HUES6 (cell line): Measurements from ENCODE around the gene GPR50.

ENCODE experiments used
- H3K27ac ChIP-seq: 2 replicates; pipeline ENCODE4 v1.7.0; 2013; ENCODE audit warnings: low read depth, mild to moderate bottlenecking, low read length, inconsistent platforms
- H3K27me3 ChIP-seq: 2 replicates; pipeline ENCODE4 v1.6.1; 2013; ENCODE audit warnings: low read length; ENCODE audit not compliant: control insufficient read depth, insufficient read depth
- H3K36me3 ChIP-seq: 2 replicates; pipeline ENCODE4 v1.6.1; 2013; ENCODE audit warnings: low read length; ENCODE audit not compliant: control insufficient read depth, insufficient read depth
- H3K4me1 ChIP-seq: 2 replicates; pipeline ENCODE4 v1.6.1; 2013; ENCODE audit warnings: low read length; ENCODE audit not compliant: control insufficient read depth, insufficient read depth
- H3K4me3 ChIP-seq: 2 replicates; pipeline ENCODE4 v1.5.1; 2013; ENCODE audit warnings: low read depth, low read length
- H3K9ac ChIP-seq: one replicate; pipeline ENCODE4 v1.6.1; 2013; ENCODE audit warnings: mild to moderate bottlenecking, low read length
- H3K9me3 ChIP-seq: 2 replicates; pipeline ENCODE4 v1.6.1; 2013; ENCODE audit warnings: low read depth, low read length; ENCODE audit not compliant: control insufficient read depth, insufficient read depth

The GPR50 gene

GRCh38 chrX:151175283-151176062 is 911 bp upstream of the GPR50 start:
- Histone ChIP-seq H3K4me3 (peak overlapping the region; percentile 72), H3K27ac (no peak overlapping the region), H3K9ac (peak overlapping the region; percentile 20), H3K36me3 (peaks cover 5% of the 10 kb centered on the region; the same call in 1 of the 2 replicates), H3K9me3 (peaks cover 8% of the 10 kb centered on the region; the same call in 1 of the 2 replicates), H3K4me1 (no peaks in the 10 kb centered on the region; the same call in 1 of the 2 replicates), H3K27me3 (peaks cover 96% of the 10 kb centered on the region)

- H3K27me3 ChIP-seq, result peaks cover 92% of the 10 kb centered on the region
- H3K4me1 ChIP-seq, result peaks cover under 1% of the 10 kb centered on the region; the same call in 1 of the 2 replicates
- peaks cover 5% of the 10 kb centered on the region; the same call in 1 of the 2 replicates for H3K36me3 ChIP-seq
- H3K9ac ChIP-seq, result peak overlapping the region; percentile 47
- peak overlapping the region; percentile 69 for H3K4me3 ChIP-seq
- peaks cover 10% of the 10 kb centered on the region; the same call in 1 of the 2 replicates for H3K9me3 ChIP-seq
- H3K27ac ChIP-seq, result no peak overlapping the region
Observed at GRCh38 chrX:151177141-151178027, 1.0 kb downstream of the GPR50 start.

GRCh38 chrX:151178746-151179145 is 2.4 kb downstream of the GPR50 start:
- Histone ChIP-seq H3K9ac (no peak overlapping the region), H3K27ac (no peak overlapping the region), H3K36me3 (peaks cover 5% of the 10 kb centered on the region; the same call in 1 of the 2 replicates), H3K27me3 (peaks cover 91% of the 10 kb centered on the region), H3K9me3 (peaks cover 10% of the 10 kb centered on the region; the same call in 1 of the 2 replicates), H3K4me3 (peak overlapping the region; percentile 69), H3K4me1 (peaks cover 14% of the 10 kb centered on the region)

- H3K9me3 ChIP-seq, result peaks cover 10% of the 10 kb centered on the region; the same call in 1 of the 2 replicates
- H3K27ac ChIP-seq, result no peak overlapping the region
- H3K4me1 ChIP-seq, result peaks cover 19% of the 10 kb centered on the region
- peaks cover 5% of the 10 kb centered on the region; the same call in 1 of the 2 replicates for H3K36me3 ChIP-seq
- no peak overlapping the region for H3K9ac ChIP-seq
- H3K27me3 ChIP-seq, result peaks cover 77% of the 10 kb centered on the region
- no peak overlapping the region for H3K4me3 ChIP-seq
Observed at GRCh38 chrX:151180400-151180799, 4.0 kb downstream of the GPR50 start.

GRCh38 chrX:151181088-151181487 is 4.7 kb downstream of the GPR50 start:
- no peak overlapping the region for H3K27ac ChIP-seq

GRCh38 chrX:151183233-151183753 is 6.9 kb downstream of the GPR50 start:
- Histone ChIP-seq H3K4me1 (peaks cover 19% of the 10 kb centered on the region), H3K27me3 (peaks cover 48% of the 10 kb centered on the region), H3K9me3 (peaks cover 10% of the 10 kb centered on the region; the same call in 1 of the 2 replicates), H3K4me3 (peak overlapping the region; percentile 45), H3K27ac (no peak overlapping the region), H3K36me3 (peaks cover 5% of the 10 kb centered on the region; the same call in 1 of the 2 replicates), H3K9ac (no peak overlapping the region)

More at GRCh38 chrX:151181088-151181487, 4.7 kb downstream of the GPR50 start:
- no peak overlapping the region for H3K9ac ChIP-seq
- H3K36me3 ChIP-seq, result peaks cover 5% of the 10 kb centered on the region; the same call in 1 of the 2 replicates
- H3K4me3 ChIP-seq, result no peak overlapping the region
- peaks cover 19% of the 10 kb centered on the region for H3K4me1 ChIP-seq
- H3K27me3 ChIP-seq, result peaks cover 70% of the 10 kb centered on the region
- H3K9me3 ChIP-seq, result peaks cover 10% of the 10 kb centered on the region; the same call in 1 of the 2 replicates

GRCh38 chrX:151183912-151184565 is 7.7 kb downstream of the GPR50 start:
- Histone ChIP-seq H3K4me1 (peaks cover 19% of the 10 kb centered on the region), H3K9me3 (peaks cover 10% of the 10 kb centered on the region; the same call in 1 of the 2 replicates), H3K27ac (no peak overlapping the region), H3K4me3 (peak overlapping the region; percentile 45), H3K27me3 (peaks cover 43% of the 10 kb centered on the region), H3K36me3 (peaks cover 5% of the 10 kb centered on the region; the same call in 1 of the 2 replicates), H3K9ac (no peak overlapping the region)

- H3K9me3 ChIP-seq, result peaks cover 10% of the 10 kb centered on the region; the same call in 1 of the 2 replicates
- H3K4me3 ChIP-seq, result peak overlapping the region; percentile 45; the same call in 1 of the 2 replicates
- peaks cover 19% of the 10 kb centered on the region for H3K4me1 ChIP-seq
- H3K36me3 ChIP-seq, result peaks cover 5% of the 10 kb centered on the region; the same call in 1 of the 2 replicates
- no peak overlapping the region for H3K9ac ChIP-seq
- H3K27ac ChIP-seq, result no peak overlapping the region
- H3K27me3 ChIP-seq, result peaks cover 37% of the 10 kb centered on the region
Observed at GRCh38 chrX:151184705-151185104, 8.3 kb downstream of the GPR50 start.

- Histone ChIP-seq H3K36me3 (no peaks in the 10 kb centered on the region), H3K4me3 (no peak overlapping the region), H3K4me1 (no peaks in the 10 kb centered on the region), H3K9me3 (peaks cover 3% of the 10 kb centered on the region; the same call in 1 of the 2 replicates), H3K27ac (no peak overlapping the region), H3K27me3 (no peaks in the 10 kb centered on the region), H3K9ac (no peak overlapping the region)
Observed at GRCh38 chrX:151206871-151207270, 30.5 kb downstream of the GPR50 start.

GRCh38 chrX:151225843-151226242 is 49.5 kb downstream of the GPR50 start:
- Histone ChIP-seq H3K36me3 (no peaks in the 10 kb centered on the region), H3K9ac (no peak overlapping the region), H3K4me3 (no peak overlapping the region), H3K4me1 (no peaks in the 10 kb centered on the region), H3K9me3 (peaks cover 3% of the 10 kb centered on the region; the same call in 1 of the 2 replicates), H3K27me3 (peaks cover 17% of the 10 kb centered on the region), H3K27ac (no peak overlapping the region)
